HG02642 (cell line): ENCODE data around the gene PPARD.

Source experiments
- ATAC-seq: cut with Tn5 transposase; IDR thresholded peaks from one replicate; pipeline ENCODE4 v1.9.1; 2021; ENCODE audit warnings: mild to moderate bottlenecking; ENCODE audit not compliant: unreplicated experiment, poor library complexity

PPARD gene

DNA sequence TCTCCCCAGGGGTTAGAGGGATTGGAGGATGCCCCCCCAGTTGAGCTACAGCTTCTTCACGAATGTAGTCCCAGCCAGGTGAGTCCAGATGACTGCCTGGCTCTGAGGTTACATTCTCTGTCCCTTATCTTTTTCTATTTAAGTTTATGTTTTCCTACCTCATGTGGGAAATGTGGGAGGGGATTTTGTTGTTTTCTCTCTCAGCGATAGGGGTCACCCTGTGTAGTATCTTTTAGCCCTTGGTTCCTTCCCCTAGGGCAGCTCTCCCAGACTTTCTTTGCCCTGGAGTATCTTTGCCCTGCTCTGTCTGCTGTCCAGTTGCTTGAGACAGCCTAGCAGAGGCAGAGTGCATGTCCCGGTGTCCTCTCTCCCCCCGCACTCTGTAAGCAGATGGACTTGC lies 115.5 kb downstream of the PPARD start:
- ATAC-seq, result no peak

DNA sequence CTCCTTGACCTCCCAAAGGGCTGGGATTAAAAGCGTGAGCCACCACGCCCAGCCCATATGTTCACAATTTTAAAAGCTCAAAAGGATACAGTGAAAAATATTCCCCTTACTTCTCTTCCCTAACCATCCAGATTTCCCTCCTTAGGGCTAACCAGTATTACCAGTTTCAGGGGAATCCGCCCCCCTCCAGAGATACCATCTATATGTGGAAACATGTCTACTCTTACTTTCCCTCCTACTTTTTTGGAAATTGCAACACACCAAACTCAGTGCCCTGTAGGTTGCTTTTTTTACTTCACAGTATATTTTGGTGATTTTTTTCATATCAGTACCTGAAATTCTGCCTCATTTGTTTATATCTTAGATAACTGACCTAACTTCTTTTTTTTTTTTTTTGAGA lies 118.9 kb downstream of the PPARD start:
- ATAC-seq, result no peak

DNA sequence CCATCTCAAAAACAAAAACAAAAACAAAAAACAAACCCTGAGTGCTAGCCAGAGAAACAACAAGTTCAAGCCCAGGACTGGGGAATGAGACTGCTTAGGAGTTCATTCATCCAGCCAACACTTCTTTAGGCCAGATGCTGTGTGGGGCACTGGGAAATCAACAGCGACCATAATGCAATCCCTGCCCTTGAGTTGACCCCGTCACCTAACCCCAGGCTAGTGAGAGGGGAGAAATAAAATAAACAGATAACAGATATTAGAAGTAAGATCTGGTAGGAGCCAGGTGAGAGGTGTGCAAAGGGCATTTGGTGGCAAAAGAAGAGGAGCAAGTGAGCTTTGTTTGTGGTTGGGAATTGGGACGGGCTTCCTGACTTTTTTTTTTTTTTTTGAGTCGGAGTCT lies 120.9 kb downstream of the PPARD start:
- no peak for ATAC-seq

DNA sequence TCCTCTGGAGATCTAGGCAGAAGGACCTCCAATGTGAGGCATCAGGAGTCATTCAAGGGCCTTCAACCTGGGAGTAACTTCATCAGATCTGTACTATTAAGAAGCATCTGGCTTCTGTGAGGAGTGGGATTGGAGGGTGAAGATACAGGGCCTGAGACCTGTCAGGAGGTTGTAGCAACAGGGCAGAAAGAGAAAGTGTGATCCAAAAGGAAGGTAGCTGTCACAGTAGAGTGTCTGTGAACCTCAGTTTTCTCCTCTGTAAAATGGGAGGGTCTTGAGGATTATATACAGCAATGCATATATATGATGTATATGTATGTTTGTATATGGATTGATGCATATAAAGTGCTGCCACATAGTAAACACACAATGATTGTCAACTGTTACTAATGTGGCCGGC lies 123.3 kb downstream of the PPARD start:
- ATAC-seq, result no peak

DNA sequence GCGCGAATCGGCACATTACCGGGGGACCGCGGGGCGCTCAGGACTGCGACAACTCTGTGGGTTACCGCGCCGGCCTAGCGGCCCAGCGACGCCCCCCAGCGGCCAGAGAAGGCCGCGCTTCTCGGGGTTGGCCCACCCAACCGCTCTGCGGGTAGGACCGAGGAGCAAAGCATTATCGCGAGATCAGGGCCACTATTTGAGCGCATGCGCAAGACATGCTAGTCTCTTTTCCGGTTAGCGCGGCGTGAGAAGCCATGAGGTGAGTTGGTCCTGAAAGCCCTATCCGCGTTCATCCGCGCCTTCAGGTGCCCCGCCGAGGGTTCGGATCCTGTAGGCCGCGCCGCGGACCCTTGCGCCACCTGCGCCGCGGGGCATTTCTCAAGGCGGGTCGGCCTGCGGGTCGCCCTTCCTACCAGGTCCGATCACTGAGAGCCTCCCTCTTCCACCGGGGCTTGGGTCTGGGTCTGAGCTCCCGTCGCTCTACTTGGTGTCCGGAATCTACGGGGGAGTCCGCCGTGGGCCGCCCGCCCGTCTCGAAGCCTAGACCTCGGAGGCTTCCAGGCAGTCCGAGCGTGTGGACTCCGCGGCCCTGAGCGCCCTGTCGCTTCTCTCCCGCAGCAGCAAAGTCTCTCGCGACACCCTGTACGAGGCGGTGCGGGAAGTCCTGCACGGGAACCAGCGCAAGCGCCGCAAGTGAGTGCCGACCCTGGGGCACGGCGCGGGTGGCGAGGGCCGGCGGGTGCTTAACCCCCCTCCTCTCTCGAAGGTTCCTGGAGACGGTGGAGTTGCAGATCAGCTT lies 126.0 kb downstream of the PPARD start, which contains the start of gene RPL10A:
Gene RPL10A (plus strand): TSS at position 221 of the 799 bp plus-strand sequence. CDS start 34 bp downstream, at position 255.
- ATAC-seq, result peak; percentile 86

DNA sequence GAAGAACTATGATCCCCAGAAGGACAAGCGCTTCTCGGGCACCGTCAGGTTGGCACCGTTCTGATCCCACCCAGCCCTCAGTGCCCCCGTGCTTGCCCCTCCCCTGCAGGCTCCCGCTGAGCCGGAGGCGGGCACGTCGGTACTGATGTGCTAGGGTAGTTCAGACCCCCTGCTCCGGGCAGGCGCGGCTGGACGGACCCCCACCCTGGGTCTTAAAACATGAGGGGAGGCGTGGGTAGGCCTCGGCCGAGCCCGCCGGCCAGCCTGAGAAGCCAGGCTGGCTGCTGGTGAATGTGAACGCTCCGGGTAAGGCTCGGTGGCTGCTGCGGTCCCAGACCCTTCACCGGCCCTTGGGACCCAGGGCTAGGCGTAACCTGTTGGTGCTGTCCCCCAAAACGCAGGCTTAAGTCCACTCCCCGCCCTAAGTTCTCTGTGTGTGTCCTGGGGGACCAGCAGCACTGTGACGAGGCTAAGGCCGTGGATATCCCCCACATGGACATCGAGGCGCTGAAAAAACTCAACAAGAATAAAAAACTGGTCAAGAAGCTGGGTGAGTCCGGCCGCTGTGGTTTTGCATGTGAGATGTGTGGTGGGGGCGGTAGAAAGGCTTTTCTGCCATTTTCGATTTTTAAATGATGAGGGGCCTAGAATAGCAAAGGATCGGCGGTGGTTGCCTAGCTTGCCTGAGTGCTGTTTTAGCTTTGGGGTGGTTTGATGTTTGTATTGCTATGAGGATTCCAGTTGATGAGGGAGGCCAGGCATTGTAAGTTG lies 126.8 kb downstream of the PPARD start:
- ATAC-seq, result peak; percentile 8

DNA sequence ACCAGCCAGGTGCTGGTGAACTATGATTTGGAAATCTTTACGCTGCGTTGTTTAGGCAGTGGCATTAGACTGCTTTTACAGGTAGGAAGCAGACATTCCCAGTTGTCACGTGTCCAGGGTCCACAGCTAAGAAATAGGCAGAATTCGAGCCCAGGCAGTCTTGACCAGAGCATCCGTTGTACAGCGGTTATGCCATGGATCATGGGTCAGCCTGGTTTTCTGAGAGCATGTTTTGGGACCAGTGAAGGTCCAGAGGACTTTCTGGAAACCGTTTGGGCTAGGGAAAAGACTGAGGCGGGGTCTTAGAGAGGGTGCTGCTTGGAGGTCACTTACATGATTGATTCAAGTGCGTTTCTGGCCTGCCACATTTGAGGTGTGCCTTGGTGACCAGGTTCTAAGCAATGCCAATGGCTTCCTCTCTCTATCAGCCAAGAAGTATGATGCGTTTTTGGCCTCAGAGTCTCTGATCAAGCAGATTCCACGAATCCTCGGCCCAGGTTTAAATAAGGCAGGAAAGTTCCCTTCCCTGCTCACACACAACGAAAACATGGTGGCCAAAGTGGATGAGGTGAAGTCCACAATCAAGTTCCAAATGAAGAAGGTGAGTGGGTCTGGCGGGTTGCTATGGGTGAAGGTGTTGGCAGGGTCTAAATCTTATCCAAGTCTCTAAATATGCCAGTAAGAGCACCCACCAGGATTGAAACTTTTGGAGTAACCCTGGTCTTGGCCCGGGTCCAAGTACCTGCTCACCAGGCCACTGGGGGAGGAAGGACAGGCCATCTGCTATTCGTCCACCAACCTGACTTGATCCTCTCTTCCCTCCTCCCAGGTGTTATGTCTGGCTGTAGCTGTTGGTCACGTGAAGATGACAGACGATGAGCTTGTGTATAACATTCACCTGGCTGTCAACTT lies 127.6 kb downstream of the PPARD start:
- ATAC-seq, result no peak

DNA sequence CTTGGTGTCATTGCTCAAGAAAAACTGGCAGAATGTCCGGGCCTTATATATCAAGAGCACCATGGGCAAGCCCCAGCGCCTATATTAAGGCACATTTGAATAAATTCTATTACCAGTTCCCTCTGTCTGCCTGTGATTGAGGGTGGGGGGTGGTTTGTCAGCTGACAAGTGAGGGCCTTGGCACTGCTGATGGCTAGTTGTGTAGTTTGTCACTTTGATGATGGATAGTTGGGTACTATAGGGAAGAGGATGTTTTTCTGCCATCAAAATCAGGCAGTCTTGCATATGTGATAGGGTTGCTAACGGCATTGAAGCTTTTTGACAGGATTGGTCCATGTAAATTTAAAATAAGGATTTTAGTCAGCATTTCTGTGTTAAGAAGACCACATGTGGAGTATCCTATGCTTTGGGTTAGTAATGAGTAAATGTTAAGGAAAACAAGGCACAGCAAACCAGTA lies 128.3 kb downstream of the PPARD start:
- ATAC-seq, result no peak

DNA sequence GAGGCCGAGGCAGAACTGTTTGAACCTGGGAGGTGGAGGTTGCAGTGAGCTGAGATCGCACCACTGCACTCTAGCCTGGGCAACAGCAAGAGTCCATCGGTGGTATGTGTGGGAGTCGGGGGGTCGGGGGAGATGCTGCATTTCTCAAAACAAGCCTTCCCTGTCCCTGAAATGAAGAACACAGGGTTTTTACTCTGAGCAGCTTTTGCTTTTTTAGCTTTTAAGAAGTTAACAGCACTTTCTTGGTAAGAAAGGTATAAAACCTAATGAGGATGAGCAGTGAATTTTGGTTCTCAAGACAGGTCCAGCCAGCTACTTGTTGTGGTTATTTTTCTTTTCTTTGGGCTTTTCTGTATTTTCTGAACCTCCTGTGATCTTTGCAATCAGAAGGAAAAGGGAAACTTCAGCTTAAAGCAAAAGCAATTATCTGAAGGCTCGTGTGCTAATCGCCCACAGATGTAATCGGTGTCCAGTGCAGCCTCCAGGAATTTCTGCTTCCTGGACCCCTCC lies 129.5 kb downstream of the PPARD start:
- ATAC-seq, result no peak

DNA sequence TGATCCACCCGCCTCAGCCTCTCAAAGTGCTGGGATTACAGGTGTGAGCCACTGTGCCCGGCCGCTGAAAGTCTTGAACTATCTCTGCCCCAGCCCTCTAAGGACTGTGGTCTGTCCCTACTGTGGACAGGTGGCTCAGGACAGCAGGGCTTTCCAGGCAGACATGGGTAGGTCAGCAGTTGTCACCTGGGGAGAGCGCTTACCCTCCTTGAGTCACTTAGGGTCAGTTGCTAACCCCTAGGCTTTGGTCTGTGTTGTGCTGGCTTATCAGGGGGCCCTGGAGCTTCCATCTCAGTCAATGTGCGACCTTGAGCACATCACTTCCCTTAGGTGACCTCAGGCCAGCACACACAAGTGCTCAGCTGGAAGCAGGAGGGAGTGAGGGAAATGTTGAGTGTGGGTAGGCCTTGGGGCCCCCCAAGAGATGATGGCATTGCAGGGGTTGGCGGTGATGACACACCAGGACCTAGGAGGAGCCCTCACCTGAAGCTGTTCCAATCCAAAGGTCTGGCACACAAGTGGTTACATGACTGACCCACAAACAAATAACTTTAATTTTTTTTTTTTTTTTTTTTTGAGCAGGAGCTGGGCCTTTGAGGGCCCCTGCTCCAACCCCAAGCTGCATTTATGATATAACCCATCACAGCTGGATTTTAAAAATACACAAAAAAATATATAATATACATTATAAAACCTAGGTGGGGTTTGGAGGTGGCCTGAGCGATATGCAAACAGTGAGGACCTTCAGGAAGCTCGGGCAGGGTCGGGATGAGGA lies 130.9 kb downstream of the PPARD start:
- no peak for ATAC-seq

DNA sequence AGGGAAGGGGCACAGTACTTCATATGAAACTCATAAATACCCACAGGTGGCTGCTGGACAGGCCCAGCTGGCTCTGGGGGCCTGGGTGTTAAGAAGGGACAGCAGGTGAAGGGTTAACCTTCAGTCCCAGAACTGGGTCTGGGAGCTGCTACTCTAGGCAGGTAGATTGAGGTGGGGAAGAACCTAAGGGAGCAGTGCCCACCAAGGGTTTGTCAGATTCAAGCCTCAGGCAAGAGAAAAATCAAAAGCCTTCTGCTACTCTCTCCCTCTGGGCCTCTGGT lies 131.4 kb downstream of the PPARD start:
- no peak for ATAC-seq

DNA sequence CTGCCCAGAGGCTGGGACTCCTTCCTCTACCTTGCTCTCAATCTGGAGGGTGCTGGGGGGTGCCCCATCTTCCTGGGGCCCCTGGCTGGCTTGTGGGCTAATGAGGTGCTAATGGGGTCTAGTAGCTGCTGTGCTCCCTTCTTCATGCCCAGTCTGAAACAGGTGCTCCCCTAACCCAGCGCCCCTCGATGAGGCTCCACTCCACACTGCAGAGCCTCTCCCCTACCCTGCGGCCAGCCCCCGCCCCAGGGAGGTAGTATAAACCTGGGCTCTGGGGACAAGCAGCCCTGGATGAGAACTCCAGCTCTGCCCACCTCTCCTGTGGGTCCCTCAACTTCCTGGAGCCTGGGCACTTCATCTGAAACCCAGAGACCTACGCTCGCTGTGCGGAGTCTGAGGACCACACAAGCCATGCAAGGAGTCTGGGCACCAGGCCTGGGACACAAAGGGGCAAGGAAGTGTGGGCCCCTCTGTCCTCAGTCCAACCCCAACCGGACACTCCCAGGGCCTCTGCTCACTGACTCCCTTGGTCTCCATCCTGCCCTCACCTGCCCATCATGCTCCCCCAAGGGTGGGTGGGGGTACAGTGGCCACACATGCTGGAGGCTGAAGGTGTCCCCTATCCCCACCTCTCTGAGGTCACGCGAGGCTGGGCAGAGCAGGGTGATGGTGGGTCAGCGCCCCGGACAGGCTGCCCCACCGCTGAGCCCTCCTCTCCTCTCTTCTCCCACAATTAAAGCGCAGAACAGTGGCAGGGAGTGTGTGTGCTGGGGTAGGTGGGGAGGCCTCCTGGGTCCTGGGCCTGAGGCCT lies 132.0 kb downstream of the PPARD start:
- ATAC-seq, result no peak

DNA sequence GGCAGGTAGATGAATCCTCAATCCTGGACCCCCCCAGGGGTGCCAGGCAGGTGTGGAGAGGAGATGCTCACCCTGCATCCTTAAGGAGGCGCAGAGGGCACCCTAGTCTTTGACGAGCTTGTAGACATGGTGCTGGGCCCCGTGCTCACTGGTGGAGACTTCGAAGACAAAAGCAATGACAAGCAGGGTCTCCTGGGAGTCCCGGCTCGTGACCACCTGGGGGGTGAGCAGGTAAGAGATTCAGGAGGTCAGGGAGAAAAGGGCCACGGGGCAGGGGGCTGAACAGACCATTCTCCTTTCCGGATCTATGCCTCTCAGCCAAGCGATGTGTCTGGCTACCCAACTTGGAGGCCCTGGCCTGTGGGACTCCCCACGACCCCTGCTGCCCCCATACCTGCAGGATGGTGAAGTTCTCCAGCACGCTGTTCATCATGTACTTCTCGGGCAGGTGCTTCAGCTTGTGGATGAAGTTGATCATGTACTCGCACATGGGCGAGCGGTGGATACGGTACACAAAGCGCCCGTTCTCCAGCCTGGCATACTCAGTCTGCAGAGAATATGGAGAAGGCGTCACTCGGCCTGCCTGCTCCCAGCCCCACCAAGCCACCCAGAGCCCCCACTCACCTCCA lies 132.7 kb downstream of the PPARD start:
- ATAC-seq, result no peak

DNA sequence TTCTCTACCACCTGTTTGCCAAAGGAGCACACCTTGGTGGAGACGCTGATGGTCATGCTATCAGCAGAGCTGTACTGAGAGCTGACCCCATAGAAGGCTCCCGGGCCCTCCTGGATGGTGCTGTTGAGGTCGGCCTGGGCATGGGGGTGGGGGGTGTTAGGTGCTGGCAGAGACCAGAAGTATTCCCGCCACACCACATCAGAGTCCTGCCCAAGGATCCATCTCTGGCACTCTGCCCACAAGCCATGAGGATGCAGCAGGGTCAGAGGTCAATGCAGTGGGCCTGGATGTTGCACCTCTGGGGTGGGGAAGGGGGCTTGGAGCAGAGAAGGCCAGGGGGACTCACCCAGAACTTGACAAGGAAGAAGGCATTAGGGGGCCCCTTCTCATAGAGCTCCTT lies 133.2 kb downstream of the PPARD start:
- no peak for ATAC-seq

DNA sequence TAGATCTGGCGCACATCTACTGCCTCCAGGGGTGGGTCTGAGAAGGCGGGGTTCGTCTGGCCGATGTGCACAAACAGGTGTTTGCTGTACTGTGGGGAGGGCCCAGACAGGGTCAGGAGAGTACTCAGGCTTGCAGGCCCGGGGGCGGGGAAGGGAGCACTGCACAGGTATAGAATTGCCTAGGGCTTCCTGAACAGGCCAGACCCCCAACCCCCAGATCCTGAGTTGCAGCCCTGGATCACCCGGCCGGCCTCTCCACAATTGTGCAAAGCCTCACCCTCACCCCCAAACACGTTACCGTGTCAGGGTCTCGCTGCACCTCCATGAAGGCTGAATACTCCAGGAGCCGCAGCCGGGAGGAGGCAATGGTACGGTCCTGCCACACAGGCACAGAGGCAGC lies 133.6 kb downstream of the PPARD start:
- no peak for ATAC-seq

DNA sequence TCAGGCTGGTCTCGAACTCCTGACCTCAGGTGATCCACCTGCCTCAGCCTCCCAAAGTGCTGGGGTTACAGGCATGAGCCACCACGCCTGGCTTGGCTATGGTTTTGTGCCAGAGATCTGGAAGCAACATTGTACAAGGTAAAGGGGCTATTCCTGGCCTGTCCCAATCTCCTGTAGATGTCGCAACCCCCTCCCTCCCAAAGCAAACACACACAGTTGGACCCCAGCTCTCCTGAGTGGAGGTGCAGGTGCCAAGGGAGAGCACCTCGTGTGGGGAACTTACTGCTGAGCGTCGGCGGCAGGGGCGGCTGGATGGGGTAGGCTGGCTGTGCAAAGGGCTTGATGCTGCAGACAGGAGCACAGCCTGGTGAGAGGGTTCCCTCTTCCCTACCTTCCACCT lies 134.7 kb downstream of the PPARD start:
- no peak for ATAC-seq
